ENCODE results near the gene STK31. TPM values are rescaled to one million over a fixed set of nuclear protein-coding genes. Genes with fewer than 3 reads are reported as not detected.
"Not testable (repeated sequence)": the region's sequence is repeated elsewhere in the genome, so short reads cannot be mapped to it uniquely, and the experiment has no call there.

The STK31 gene
- total RNA-seq, 4 donors from 2014 or later, result 0.08 to 0.78 (median 0.27) TPM; not detected in 1

DNA sequence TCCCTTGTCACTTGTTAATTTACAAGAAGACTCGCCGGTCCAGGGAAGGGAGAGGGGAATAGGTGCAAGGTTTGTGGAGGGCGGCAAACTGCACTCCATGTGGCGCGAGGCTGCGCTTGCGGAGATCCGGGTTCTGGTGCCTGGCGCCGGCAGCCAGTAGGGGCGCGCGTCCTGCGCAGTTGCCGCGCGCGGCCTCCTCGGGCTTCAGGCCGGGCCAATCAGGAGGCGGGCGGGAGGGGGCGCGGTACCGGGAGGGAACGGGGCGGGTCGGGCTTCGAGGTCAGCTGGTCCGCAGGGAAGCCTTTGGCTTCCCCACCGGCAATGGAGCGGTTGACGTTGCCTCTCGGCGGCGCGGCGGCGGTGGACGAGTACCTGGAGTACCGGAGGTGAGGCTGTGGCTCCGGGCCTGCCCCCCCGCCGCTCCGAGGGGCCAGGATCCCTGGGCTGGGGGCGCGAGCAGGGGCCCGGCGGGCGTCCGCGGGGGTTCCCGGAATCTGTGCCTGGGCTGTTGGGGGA lies 30.1 kb upstream of the STK31 start, which contains the start of gene FAM221A:
Gene FAM221A (plus strand): TSS at position 302 of the 516 bp plus-strand sequence. CDS start 20 bp downstream, at position 322.
- TF ChIP-seq POLR2A (IDR thresholded peaks at IDR 0.05), result no peak
- TF ChIP-seq, protein P1, sequence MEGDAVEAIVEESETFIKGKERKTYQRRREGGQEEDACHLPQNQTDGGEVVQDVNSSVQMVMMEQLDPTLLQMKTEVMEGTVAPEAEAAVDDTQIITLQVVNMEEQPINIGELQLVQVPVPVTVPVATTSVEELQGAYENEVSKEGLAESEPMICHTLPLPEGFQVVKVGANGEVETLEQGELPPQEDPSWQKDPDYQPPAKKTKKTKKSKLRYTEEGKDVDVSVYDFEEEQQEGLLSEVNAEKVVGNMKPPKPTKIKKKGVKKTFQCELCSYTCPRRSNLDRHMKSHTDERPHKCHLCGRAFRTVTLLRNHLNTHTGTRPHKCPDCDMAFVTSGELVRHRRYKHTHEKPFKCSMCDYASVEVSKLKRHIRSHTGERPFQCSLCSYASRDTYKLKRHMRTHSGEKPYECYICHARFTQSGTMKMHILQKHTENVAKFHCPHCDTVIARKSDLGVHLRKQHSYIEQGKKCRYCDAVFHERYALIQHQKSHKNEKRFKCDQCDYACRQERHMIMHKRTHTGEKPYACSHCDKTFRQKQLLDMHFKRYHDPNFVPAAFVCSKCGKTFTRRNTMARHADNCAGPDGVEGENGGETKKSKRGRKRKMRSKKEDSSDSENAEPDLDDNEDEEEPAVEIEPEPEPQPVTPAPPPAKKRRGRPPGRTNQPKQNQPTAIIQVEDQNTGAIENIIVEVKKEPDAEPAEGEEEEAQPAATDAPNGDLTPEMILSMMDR (IDR thresholded peaks at IDR 0.05), result no peak
- peak; percentile 72 to 97 for DNase-seq (ENCODE audit: low spot score in 2 of 2)
- 1% methylated on average over 11 to 18 of the region's 53 CpGs for WGBS, 2 donors
- intact Hi-C loops (cut with DNase I; ENCODE audit: low total_unique reads), result no loop called here
- peak within 1 kb of the TSS; percentile 50 for H3K4me3 ChIP-seq (ENCODE audit: low read depth, poor library complexity, severe bottlenecking)

DNA sequence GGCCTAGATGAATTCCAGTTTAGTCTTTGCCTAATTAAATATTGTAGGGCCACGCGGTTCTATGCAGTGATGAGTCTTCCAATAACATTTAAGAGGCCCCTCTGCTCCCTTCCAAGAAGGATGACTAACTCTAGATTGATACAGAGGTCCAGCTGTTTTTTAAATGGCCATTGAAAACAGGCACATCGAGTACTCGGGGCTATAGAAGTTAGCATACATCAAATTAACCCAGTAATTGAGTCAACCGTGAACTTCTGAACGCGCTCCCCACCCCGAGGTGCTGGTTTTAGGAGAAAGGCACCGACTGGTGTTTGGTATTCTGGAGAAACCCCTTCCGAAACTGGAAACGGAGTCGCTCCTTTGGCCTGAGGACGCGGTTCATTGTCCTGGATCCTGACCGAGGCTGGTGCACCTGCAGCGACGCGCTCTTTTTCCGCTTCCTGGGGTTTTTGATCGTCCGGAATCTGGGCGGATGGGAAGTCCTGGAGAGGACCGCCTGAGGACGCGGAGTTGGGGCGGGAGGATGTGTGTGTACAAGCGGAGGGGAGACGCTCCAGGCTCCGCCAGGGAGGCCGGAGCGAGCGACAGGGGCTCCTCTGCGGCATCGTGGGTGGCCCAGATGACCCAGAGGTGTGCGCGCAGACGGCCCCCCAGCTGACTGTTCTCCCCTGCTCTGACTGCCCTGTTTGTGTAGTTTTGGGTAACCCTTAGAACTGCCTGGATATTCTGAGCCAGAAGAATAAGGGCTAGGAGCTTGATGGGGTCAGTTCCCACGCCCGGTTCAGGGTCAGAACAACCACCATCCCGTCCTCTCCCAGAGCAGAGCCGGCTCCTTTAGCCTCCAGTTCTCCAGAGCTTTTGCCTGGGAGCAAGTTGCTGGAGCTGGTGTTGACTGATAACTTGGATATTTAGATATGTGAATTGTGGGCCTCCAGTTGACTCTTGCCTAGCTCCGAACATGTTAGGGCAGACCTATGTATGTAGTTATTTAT lies 29.3 kb upstream of the STK31 start:
- TF ChIP-seq, protein P1 (IDR thresholded peaks at IDR 0.05), result no peak
- TF ChIP-seq POLR2A (IDR thresholded peaks at IDR 0.05), result no peak
- peak; percentile 41 to 89 for DNase-seq (ENCODE audit: low spot score in 2 of 2)
- peak overlapping the region; percentile 50 for H3K4me3 ChIP-seq (ENCODE audit: low read depth, poor library complexity, severe bottlenecking)
- intact Hi-C loops (cut with DNase I; ENCODE audit: low total_unique reads), result no loop called here
- WGBS, 2 donors, result 6 to 7% methylated on average over 26 to 39 of the region's 42 CpGs

GRCh38 chr7:23684041-23684440 lies 26.0 kb upstream of the STK31 start:
- WGBS, 2 donors, result 76 to 79% methylated on average over 6 of the region's 6 CpGs
- H3K4me3 ChIP-seq (ENCODE audit: low read depth, poor library complexity, severe bottlenecking); intact Hi-C loops (cut with DNase I; ENCODE audit: low total_unique reads); DNase-seq (ENCODE audit: low spot score in 2 of 2): not testable (repeated sequence)

DNA sequence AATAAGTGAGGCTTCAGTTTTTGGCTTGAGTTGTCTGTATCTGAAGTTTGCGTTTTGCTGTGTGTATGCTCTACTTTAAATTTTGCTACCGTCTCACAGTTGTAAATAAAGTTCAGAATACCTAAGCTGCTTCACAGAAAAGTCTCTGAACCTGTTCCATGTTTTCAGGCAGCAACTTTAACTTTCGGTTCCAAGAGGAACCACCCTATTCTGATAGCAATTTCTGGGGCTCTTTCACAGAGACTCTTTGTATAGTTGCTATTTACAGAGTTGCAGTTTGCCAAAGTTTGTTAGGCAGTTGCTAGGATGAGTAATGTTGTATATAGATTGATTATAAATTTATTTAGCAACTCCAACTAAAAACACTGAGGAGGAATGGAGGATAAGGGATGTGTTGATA lies 24.3 kb upstream of the STK31 start:
- TF ChIP-seq, protein P1 (IDR thresholded peaks at IDR 0.05), result no peak
- no peak for TF ChIP-seq POLR2A (IDR thresholded peaks at IDR 0.05)
- intact Hi-C loops (cut with DNase I; ENCODE audit: low total_unique reads), result no loop called here
- no peak overlapping the region for H3K4me3 ChIP-seq (ENCODE audit: low read depth, poor library complexity, severe bottlenecking)
- DNase-seq (ENCODE audit: low spot score in 2 of 2), result no peak
- WGBS, 2 donors, result 29 to 46% methylated on average over 3 of the region's 3 CpGs

DNA sequence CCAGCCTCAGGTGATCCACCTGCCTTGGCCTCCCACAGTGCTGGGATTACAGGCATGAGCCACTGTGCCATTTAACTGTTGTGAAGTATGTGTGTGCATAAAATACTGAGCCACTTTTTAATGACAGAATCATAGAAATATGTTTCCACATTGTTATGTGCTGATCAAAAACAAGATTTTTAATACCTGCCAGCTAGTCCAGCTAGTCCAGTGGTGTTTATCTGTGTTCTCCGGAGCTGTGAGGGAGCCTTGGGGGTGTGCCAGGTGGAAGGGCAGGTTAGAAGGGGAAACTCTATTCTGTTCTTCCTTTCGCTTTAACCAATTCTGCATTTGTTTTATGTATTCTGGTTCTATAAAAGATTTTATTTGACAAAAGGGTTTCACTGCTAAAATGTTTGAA lies 23.0 kb upstream of the STK31 start:
- TF ChIP-seq, protein P1 (IDR thresholded peaks at IDR 0.05), result no peak
- no peak for TF ChIP-seq POLR2A (IDR thresholded peaks at IDR 0.05)
- 66 to 78% methylated on average over 2 of the region's 2 CpGs for WGBS, 2 donors
- DNase-seq (ENCODE audit: low spot score in 2 of 2), result no peak
- intact Hi-C loops (cut with DNase I; ENCODE audit: low total_unique reads), result no loop called here
- no peak overlapping the region for H3K4me3 ChIP-seq (ENCODE audit: low read depth, poor library complexity, severe bottlenecking)

- no peak for DNase-seq (ENCODE audit: low spot score in 2 of 2)
- intact Hi-C loops (cut with DNase I; ENCODE audit: low total_unique reads), result no loop called here
- H3K4me3 ChIP-seq (ENCODE audit: low read depth, poor library complexity, severe bottlenecking), result no peak overlapping the region
- WGBS, 2 donors, result 76 to 81% methylated on average over 4 of the region's 4 CpGs
- no peak for TF ChIP-seq POLR2A (IDR thresholded peaks at IDR 0.05)
- TF ChIP-seq, protein P1 (IDR thresholded peaks at IDR 0.05), result no peak
These were observed 20.9 kb upstream of the STK31 start for GRCh38 chr7:23689165-23689564.

Data from lower leg skin (tissue), 4 donors.